BJ (cell line): Measurements from ENCODE around the gene FOXQ1. TPM values are rescaled to one million over a fixed set of nuclear protein-coding genes. Genes with fewer than 3 reads are reported as not detected.

Experiments used
- CTCF ChIA-PET: fragments of 350-600 bp; formaldehyde crosslinking; extraction: SDS; loops from one replicate; lab custom pipeline; 2021; ENCODE audit warnings: antibody characterized with exemption, inconsistent platforms; lab: Yijun Ruan, JAX
- POLR2A ChIA-PET: fragments of 300-600 bp; sonication (Branson Sonifier 250); formaldehyde crosslinking; extraction: SDS; loops from one replicate; lab custom pipeline; 2021; ENCODE audit warnings: antibody characterized with exemption; lab: Charles Lee
- DNase-seq: peaks from one replicate; pipeline ENCODE4 v3.0.0-alpha.2; 2011; ENCODE audit warnings: low read depth
- H3K27me3 ChIP-seq: 2 replicates; pipeline ENCODE4 v1.6.0; 2011; ENCODE audit warnings: low read length; ENCODE audit not compliant: control insufficient read depth, insufficient read depth
- H3K36me3 ChIP-seq: 2 replicates; pipeline ENCODE4 v1.5.1; 2011; ENCODE audit warnings: low read length; ENCODE audit not compliant: control insufficient read depth, insufficient read depth
- H3K4me3 ChIP-seq: 2 replicates; pipeline ENCODE4 v1.5.1; 2011; ENCODE audit warnings: low read depth, mild to moderate bottlenecking, control low read depth, low read length
- polyA plus RNA-seq: library from polyadenylated mRNA; depleted of rRNA; stranded (reverse); fragments of >200 nt; gene quantifications from 2 replicates; pipeline ENCODE4 v1.2.3, GENCODE V29; 2011
- TF ChIP-seq, protein P1 (sequence below): IDR thresholded peaks from 2 replicates; pipeline ENCODE4 v1.5.1; 2011; ENCODE audit warnings: low read depth, mild to moderate bottlenecking, control low read depth, inconsistent platforms, low read length, moderate library complexity; ENCODE audit not compliant: insufficient read depth

The FOXQ1 gene
- polyA plus RNA-seq, 1 experiment, result 0.23 TPM

DNA sequence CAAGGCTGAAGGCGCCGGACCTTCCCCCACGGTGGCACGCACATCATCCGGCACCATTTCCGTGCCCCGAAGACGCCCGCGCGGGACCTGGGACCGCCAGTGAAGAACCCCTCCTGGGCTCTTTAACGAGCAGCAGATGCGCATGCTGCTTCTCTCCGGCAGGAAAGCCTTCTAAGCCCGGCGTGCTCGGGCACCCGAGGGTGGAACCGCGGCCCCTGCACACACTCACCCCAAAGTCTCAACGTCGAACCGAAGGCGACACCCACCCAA lies 240 bp downstream of the FOXQ1 start:
- Histone ChIP-seq H3K27me3 (peaks cover 9% of the 10 kb centered on the region), H3K36me3 (no peaks in the 10 kb centered on the region), H3K4me3 (peak overlapping the region; percentile 53)
- ChIA-PET CTCF (interaction anchor here (1.0 to 3.0 kb wide), 5 partner anchors 12 to 514 kb away, joined by 3 to 14 read pairs (median 3); no protein-coding TSS in a partner anchor), POLR2A (interaction anchor here (0.6 kb wide), 1 partner anchor 148 kb away, joined by 3 read pairs; no protein-coding TSS in a partner anchor)
- DNase-seq, result no peak
- TF ChIP-seq, protein P1, sequence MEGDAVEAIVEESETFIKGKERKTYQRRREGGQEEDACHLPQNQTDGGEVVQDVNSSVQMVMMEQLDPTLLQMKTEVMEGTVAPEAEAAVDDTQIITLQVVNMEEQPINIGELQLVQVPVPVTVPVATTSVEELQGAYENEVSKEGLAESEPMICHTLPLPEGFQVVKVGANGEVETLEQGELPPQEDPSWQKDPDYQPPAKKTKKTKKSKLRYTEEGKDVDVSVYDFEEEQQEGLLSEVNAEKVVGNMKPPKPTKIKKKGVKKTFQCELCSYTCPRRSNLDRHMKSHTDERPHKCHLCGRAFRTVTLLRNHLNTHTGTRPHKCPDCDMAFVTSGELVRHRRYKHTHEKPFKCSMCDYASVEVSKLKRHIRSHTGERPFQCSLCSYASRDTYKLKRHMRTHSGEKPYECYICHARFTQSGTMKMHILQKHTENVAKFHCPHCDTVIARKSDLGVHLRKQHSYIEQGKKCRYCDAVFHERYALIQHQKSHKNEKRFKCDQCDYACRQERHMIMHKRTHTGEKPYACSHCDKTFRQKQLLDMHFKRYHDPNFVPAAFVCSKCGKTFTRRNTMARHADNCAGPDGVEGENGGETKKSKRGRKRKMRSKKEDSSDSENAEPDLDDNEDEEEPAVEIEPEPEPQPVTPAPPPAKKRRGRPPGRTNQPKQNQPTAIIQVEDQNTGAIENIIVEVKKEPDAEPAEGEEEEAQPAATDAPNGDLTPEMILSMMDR, result no peak

DNA sequence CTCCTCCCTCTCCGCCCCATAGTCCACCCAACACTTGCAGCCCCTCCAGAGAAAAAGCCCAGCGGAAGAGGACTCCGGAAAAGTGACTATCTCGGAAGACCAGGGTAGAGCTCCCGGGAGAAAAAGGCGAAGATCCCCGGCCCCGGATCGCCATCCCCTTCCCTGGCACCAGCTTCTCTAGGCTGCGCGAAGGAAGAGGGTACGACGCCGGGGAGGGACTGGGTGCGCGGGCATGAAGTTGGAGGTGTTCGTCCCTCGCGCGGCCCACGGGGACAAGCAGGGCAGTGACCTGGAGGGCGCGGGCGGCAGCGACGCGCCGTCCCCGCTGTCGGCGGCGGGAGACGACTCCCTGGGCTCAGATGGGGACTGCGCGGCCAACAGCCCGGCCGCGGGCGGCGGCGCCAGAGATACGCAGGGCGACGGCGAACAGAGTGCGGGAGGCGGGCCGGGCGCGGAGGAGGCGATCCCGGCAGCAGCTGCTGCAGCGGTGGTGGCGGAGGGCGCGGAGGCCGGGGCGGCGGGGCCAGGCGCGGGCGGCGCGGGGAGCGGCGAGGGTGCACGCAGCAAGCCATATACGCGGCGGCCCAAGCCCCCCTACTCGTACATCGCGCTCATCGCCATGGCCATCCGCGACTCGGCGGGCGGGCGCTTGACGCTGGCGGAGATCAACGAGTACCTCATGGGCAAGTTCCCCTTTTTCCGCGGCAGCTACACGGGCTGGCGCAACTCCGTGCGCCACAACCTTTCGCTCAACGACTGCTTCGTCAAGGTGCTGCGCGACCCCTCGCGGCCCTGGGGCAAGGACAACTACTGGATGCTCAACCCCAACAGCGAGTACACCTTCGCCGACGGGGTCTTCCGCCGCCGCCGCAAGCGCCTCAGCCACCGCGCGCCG lies 822 bp downstream of the FOXQ1 start:
- TF ChIP-seq, protein P1, result no peak
- DNase-seq, result no peak
- ChIA-PET CTCF (interaction anchor here (1.0 to 3.0 kb wide), 7 partner anchors 12 to 515 kb away, joined by 3 to 14 read pairs (median 4); no protein-coding TSS in a partner anchor), POLR2A (interaction anchor here (0.6 kb wide), 1 partner anchor 148 kb away, joined by 3 read pairs; no protein-coding TSS in a partner anchor)
- Histone ChIP-seq H3K36me3 (no peaks in the 10 kb centered on the region), H3K4me3 (peak overlapping the region; percentile 53), H3K27me3 (peaks cover 9% of the 10 kb centered on the region)

DNA sequence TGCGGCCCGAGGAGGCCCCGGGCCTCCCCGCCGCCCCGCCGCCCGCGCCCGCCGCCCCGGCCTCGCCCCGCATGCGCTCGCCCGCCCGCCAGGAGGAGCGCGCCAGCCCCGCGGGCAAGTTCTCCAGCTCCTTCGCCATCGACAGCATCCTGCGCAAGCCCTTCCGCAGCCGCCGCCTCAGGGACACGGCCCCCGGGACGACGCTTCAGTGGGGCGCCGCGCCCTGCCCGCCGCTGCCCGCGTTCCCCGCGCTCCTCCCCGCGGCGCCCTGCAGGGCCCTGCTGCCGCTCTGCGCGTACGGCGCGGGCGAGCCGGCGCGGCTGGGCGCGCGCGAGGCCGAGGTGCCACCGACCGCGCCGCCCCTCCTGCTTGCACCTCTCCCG lies 1.5 kb downstream of the FOXQ1 start:
- TF ChIP-seq, protein P1, result no peak
- POLR2A ChIA-PET, result no interaction called here
- H3K27me3 ChIP-seq, result peaks cover 9% of the 10 kb centered on the region
- CTCF ChIA-PET, result interaction anchor here (0.8 to 3.0 kb wide), 8 partner anchors 12 to 515 kb away, joined by 3 to 14 read pairs (median 4); no protein-coding TSS in a partner anchor
- no peak for DNase-seq
- peak overlapping the region; percentile 24 for H3K4me3 ChIP-seq
- no peaks in the 10 kb centered on the region for H3K36me3 ChIP-seq

DNA sequence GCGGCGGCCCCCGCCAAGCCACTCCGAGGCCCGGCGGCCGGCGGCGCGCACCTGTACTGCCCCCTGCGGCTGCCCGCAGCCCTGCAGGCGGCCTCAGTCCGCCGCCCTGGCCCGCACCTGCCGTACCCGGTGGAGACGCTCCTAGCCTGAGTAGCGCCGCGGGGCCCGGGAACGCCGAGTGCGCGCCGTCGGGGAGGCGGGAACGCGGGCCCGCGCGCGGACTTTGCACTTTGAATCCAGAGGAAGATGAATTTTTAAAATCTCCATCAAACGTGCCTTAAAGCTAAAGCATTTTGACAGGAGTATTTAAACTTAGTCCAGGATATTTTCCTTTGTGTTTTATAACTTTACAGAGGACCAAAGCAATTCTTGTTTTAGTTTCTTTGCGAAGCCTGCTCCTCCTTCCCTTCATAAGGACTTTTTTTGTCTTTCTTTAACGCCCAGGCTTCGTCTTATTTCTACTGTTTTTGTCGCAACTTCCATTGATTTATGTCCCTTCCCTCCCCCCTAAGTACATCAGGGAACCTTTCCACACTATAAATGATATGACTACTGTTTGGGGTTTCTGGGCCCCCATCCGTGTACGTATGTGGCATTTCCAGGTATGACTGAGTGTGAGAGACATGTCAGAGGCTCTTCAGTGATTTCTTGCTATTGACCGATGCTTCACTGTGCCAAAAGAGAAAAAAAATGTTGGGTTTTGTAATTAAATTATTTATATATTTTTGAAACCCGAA lies 2.0 kb downstream of the FOXQ1 start:
- ChIA-PET CTCF (interaction anchor here (0.6 to 2.0 kb wide), 5 partner anchors 12 to 50 kb away, joined by 3 to 7 read pairs (median 3); no protein-coding TSS in a partner anchor), POLR2A (interaction anchor here (0.5 kb wide), 1 partner anchor 73 kb away, joined by 3 read pairs; no protein-coding TSS in a partner anchor)
- peaks cover 9% of the 10 kb centered on the region for H3K27me3 ChIP-seq
- DNase-seq, result no peak
- peak overlapping the region; percentile 24 for H3K4me3 ChIP-seq
- TF ChIP-seq, protein P1, result 0 out of 2 replicates have a peak, but pooled peaks have one; percentile 23
- no peaks in the 10 kb centered on the region for H3K36me3 ChIP-seq

DNA sequence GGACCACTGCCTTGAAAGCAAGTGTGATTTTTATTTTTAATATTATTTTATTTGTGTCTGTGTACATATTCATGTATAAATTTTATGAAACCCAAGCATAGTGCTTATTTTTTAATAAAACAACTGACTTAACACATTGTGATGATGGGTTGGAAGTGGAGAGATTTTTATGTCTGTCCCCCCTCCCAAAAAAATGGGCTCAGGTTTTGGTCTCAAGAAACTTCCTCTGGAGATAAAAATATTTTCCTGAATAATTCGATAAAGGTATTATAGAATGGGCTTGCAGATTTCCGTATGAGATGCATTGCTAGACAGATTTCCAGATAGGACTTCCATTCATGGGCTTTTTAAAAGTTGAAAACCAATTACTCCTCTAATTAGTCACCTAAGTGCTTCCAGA lies 2.7 kb downstream of the FOXQ1 start:
- Histone ChIP-seq H3K4me3 (no peak overlapping the region), H3K36me3 (no peaks in the 10 kb centered on the region), H3K27me3 (peaks cover 9% of the 10 kb centered on the region)
- ChIA-PET CTCF (interaction anchor here (0.9 kb wide), 1 partner anchor 79 kb away, joined by 3 read pairs; no protein-coding TSS in a partner anchor), POLR2A (no interaction called here)
- TF ChIP-seq, protein P1, result no peak
- DNase-seq, result no peak
